Measurements from ENCODE around the gene PTPRN2.
"Not testable (repeated sequence)": the region's sequence is repeated elsewhere in the genome, so short reads cannot be mapped to it uniquely, and the experiment has no call there.

PTPRN2 gene

DNA sequence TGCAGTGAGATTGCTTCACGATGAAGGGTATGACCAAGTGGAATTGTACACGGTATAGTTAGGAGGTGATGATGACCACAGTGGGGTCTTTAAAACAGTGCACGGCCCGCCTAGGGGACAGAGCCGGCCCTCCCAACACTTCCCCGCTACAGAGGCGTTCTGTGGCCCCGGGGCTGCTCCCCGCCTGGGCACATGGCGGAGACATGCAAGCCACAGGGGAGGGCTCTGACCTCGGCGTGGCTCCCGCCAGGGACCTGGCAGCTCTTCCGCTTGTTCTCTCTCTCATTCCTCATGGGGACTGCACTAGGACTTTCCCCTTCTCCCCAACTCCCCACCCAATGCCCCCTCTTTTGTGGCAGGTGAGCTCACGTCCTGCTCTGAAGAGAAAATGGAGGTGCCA lies 857.0 kb downstream of the PTPRN2 start:
- FAIRE-seq: no peak

DNA sequence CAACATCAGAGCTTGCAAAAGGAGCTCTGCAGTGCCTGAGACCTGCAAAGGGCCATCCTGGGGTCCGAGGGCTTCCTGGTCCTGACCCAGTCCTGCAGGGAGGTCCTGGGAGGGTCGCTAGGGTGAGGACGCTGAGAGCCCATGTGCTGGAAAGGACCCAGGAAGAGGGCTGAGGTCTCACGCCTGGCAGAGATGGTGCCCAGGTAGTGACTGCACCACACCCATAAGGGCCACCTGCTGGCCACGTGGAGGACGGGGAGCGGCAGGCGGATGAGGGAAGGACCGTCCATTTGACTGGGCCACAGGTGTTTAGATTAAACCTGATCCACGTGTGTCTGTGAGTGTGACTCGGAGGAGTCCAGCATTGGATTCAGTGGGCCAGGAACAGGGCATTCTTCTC lies 858.1 kb downstream of the PTPRN2 start:
- no peak for FAIRE-seq

DNA sequence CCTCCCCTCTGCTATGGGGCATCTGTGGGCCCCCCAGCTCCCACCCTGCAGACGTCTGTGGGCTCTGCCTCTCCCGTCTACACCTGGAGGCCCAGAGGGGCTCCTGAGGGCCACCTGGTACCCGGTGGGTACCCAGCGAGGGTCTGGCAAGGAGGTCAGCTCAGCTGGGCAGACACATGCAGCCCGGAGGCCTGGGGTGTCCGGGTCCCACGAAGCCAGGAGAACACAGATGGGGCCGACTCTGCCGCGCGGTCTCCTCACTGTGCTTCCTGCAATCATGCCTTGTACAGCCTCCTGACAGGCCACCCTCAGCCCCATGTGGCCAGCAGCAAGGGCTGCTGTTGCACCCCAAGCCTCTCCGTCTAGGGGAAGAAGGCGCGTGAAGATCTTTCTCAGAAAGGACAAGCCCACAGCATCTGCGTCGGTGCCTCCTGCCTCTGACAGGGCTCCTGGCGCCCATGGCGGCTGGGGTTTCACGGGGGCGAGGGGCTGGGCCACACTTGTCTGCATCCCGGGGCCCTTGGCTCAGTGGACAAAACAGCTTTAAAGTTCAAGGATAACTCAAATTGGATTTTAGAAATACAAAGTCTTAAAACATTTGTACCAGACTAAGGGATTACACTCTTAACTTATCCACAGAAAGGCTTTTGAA lies 859.5 kb downstream of the PTPRN2 start:
- no peak for FAIRE-seq

DNA sequence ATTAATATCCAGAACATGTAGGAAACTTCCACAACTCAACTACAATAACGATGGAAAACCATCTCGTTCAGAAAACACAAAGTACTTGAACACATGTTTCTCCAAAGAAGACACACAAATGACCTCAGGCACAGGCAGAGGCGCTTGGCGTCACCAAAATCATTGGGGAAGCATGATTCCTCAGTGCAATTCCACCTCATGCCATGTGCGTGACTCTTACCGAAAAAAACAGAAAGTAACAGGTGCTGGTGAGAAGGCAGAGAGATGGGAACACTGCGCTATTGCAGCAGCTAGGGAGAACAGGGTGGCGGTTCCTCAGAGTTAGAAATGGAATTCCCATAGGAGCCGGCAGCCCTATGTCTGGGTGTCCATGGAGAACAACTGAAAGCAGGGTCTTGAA lies 860.9 kb downstream of the PTPRN2 start:
- FAIRE-seq: no peak

DNA sequence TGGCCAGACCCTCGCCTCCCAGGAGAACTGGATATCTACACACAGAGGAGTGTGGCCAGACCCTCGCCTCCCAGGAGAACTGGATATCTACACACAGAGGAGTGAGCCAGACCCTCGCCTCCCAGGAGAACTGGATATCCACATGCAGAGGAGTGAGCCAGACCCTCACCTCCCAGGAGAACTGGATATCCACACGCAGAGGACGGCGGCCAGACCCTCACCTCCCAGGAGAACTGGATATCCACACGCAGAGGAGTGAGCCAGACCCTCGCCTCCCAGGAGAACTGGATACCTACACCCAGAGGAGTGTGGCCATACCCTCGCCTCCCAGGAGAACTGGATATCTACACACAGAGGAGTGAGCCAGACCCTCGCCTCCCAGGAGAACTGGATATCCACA lies 862.3 kb downstream of the PTPRN2 start:
- not testable (repeated sequence) for FAIRE-seq

DNA sequence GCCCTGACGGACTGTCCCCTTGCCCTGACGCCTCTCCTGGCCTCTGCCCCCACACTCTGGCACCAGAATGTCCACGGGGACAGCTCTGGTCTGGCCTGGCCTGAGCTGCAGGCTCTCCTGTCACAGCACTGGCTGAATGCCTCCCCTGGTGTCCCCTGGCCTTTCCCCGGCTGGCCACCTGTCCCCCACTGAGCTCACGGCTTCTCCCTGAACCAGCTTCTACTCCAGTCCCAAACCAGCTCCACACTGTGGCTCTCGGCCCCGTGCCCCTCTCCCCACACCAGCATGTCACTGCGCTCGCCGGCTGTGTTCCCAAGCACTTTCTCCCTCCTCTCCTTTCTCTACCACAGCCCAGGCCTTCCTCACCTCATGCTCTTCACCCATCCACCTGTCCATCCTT lies 864.4 kb downstream of the PTPRN2 start:
- FAIRE-seq: no peak

DNA sequence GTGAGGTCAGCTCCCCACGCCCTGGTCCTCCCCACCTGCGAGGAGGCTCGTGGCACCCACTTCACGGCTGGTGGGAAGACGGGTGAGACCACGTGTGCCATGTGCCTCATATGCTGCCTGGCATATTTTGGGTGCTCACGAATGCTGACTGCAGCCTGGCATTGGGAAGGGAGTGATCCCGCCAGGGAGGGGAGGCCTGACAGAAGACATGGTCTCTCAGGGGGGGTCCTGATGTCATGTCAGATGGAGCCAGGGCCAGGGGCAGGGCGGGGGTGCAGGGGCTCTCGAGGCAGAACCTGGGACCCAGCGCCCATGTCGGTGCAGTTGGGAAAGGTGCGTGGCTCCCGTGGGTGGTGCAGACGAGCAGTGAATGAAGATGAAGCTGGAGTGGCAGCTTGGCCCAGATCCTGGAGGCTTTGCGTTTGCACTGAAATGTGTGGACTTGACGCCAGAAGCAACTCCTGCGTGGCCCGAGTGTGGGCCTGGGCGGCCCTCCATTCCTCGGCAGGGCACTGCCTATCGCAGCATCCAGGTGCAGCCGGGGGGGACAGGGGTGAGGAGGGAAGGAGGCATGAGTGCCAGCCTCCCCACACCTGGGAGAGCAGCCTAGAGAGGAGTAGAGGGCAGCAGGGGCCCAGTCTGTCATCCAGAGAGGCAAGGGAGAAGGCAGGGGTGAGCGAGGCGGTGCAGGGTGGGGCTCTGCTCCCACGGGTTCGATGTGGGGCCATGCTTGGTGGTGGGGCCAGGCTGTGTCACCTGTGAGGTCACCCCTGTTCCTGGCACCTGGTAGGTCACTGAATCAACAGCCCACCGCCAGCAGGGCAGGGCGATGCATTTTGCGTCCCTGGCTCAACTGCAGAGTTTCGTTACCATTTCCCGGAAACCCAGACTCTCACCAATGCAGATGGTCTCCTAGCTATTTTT lies 865.2 kb downstream of the PTPRN2 start:
- FAIRE-seq: no peak

DNA sequence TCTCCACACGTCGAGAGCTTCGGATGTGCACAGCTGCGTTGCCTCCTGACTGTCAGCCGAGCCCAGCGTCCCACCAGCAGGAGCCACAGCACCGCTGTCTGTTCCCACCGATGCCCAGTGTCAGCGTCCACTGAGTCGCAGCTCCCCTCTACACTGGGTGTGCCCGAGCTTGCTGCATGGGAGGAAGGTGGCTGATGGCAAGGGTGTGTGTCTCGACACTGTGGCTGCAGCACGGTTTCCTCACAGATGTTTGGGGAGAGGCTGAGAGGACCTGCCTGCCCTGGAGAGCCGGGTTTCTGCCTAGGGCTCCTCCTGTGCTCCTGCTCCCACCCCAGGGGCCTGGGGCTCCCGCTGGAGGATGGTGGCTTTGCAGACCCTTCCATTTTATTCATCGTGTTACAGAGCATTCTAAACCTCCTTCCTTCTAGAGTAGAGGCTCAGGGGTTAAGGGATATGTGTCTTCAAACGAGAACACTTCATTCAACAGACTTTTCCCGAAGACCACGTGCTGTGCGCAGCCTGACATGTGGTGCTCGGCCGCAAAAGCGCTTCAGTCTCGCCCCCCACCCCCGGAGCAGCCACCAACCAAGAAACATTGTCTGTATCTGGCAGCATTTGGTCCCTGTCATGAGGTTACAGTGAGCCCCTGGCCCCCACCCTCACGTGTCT lies 866.0 kb downstream of the PTPRN2 start:
- FAIRE-seq: no peak

DNA sequence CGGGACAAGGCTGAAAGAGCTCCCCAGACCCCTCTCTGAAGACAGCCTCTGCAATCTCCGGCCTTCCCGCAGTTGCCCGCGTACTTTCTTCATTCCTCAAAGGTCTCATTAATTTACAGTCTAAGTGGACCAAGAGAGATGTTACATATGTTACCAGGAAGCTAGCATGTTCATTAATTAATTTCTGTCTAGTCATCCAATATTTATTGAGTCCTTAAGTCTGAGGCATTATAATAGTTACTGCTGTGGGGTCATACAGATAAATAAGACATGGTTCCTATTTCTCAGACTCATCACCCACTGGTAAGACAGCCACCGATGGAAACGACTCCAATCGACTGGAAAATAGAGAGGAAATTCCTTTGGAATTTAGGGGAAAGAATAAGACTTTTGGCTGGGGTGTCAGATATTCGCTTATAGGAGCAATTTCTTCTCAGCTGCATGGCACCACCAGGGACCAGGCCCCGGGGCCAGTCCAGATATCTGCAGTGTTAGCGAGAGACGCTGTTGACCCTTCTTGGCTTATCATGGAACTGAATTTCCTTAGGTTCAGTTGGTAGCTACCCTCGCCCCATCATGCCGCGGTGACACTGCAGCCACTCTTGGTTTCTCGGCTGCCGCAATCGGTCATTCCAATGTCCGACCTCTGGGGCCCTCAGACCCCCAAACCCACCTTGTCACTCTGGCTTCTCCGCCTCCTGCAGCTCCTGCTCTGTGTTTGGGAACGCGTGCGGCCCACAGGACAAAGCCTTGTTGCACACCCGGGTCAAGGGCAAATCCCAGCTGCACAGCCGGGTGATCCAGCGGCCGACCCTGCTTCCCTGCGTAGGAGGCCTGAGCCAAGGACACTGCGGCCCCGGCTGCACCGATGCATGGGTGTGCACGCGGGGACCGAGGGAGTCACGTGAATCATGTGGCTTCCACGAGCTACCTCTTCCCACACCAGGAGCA lies 867.6 kb downstream of the PTPRN2 start:
- FAIRE-seq: no peak

DNA sequence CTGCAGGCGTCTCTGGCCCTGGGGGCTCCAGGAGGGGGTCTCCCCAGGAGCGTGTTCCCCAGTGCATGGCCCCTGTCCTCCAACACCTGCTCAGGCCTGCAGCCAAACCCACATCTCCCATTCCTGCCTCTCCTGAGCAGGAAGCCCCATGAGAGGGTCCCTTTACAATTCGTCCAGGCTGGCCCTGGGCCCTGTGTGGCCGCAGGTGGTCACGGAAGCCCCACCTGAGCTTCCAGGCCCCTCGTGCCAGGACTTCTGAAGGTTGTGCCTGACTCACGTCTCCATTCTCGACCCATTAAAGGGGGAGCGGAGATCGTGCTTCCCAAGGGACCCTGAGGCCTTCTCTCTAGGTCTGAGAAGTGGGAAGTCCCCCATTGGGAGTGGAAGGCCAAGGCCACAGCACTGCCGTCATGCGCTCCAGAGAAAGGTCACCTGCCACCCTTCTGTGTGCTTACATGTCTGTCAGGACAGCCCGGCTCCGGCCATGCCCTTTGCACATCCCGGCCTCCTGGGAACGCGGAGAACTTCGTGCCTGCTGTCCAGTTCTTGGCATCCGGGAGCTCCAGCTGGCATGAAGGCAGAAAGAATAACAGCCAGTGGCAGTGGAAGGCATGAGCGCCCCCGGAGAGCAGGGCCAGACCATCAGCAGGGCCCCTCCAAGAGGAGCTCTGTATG lies 868.5 kb downstream of the PTPRN2 start:
- no peak for FAIRE-seq

DNA sequence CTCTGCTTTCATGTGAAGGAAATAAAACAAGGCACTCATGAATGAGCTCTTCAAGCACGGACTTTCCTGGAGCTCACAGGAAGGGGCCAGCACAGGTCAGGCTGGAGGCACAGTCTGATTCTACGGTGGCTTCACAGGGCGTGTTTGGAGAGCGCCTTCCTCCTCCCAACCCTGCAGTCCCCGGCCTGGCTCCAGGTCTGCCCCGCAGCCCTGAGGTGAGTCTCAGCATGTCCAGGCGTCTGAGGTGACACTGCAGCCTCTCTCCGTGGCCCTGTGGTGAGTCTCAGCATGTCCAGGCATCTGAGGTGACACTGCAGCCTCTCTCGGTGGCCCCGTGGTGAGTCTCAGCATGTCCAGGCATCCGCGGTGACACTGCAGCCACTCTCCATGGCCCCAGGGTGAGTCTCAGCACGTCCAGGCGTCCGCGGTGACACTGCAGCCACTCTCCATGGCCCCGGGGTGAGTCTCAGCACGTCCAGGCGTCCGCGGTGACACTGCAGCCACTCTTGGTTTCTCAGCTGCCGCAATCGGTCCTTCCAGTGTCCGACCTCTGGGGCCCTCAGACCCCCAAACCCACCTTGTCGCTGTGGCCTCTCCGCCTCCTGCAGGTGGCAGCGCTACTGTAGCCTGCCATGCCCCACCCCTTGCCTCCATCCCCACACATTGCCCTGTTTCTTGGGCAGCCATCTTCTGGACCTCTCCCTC lies 869.2 kb downstream of the PTPRN2 start:
- no peak for FAIRE-seq

DNA sequence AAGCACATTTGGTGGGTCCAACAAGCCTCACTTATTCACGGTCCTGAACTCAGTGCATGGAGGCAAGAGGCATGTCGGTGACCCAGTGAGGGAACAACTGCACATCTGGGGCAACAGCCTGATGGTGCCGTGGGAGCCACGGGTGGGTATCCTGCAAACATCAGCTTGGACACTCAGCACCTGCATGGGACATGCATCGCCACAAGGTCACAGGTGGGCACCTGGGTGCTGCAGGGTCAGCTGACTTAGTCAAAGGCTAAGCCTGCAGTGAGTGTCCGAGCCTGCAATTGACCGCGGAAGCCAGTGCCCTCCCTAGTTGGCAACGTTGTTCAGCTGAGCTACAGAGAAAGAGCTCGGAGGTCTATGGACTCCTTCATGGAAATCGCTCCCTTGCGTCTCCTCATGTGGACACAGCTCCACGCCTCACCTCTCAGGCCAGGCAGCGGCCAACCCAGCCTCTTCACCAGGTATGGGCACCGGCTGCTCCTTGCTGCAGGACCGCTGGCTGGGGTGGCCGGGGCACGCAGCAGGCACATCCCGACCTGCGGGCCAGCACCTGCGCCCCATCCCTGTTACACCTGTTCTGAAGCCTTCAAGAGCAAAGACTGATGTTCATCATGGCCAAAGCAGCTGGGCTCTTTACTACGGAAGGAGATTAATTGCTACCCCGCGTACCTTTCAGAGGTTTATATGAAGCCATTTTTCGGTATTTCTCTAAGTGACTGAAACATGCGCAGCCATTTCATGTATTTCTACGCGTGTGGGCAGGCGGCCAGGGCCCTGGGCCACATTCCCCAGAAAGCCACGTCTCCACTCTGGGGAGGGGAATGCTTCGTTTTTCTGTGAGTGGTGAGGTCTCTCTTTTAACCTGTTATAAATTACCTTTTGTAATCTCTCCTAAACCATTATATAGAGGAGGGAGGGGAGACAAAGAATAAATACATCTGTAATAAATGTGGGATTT lies 870.1 kb downstream of the PTPRN2 start:
- no peak for FAIRE-seq

DNA sequence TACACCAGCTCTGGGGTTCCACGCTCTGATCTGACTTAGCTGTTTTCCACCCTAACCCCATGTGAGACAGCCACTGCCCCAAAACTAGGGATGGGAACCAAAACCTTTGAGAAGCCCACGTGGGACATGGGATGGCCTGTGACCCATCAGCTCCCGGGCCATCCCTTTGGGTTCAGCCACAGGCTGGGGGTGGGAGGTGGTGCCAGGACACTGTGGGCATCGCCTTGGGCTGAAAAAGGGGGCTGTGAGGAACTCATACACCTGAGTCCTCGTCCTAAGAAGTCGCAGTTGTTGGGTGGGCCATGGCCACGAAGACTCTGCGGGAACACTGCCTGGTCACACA lies 871.7 kb downstream of the PTPRN2 start:
- FAIRE-seq: no peak

DNA sequence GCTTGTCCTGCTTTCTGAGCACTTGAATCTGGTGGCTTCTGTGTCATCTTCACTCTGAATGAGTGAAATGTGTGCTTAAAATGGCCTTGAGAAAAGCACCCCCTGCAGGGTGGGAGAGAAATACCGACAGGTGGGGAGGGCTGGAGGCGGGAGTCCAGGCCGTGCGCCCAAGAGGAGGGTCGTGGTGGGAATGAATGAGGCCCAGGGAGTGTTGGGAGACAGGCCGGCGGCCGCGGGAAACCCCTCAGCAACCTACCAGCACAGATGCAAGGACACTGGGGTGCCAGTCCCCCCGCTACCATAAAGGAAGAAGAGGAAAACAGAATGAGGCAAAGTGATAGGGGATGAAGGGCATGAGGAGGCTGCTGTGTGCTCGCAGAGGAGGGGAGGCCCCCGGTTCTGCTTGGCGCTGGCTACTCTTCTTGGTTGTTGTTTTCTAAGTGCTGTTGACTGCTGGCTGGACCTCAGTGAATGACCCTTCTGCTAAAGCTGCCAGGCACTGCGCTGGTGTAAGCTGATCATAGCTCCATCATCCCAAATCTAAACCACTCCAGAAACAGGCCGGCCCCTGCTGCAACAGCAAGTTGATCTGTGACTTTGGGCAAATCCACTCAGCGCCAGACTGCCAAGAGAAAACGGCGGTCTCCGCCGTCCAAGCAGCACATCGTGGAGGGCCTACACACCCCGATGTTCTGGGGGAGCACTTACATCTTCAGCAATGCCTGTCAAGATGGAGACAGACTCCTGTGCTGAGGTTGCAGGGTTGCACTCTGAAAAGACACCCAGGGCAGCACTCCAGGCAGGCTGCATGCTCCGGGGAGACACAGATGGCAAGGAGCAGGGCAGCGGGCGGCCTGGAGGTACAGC lies 872.3 kb downstream of the PTPRN2 start:
- FAIRE-seq: no peak

DNA sequence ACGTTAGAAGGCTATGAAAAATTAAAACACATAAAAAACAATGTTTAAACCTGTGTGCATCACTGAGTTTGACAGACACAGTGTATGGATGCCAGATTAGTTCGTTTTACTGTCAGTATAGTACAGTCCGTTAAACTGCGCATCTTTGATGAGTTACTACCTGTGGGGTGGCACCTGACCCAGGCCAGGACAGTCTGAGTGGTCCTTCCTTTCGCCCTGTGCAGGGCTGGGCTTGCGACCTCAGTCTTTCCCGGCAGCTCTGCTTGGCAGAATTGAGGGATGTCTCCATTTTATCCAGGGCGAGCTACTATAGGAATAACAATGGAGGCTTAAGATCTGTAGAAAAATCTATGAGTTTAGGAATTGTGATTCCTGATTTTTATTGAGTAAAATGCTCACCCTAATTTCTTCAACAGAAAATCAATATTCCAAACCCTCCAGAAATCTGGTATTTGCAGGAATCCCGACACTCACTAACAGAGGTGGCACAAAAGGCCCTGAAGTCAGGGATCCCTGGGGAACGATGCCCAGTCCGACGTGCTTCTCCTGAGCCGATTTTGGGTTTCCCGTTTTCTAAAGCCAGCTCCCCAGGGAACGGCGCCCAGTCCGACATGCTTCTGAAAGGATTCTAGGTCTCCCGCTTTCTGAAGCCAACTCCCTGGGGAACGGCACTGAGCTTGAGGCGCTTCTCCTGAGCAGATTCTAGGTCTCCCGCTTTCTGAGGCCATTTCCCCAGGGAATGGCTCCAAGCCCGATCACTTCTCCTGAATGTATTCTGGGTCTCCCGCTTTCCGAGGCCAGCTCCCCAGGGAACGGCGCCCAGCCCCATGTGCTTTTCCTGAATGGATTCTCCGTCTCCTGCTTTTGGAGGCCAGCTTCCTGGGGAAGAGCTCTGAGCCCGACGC lies 873.2 kb downstream of the PTPRN2 start:
- FAIRE-seq: no peak

DNA sequence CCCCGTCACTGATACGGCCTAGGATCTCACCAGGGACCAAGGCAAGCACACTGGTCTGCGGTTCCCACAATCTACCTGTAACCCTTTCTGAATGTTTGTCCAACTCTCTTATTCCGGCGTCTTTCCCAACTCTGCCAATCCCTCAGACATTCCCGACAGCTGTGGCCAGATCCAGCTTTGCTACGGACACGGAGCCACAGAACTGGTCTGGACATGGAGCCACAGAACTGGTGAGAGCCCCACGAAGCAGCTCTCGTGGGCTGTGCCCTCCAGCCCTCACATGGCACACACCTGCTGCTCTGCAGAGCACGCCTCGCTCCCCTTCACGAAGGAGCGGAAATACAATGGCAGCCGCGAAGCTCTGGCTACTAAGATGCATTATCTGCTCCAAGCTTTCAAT lies 874.0 kb downstream of the PTPRN2 start:
- FAIRE-seq: no peak

DNA sequence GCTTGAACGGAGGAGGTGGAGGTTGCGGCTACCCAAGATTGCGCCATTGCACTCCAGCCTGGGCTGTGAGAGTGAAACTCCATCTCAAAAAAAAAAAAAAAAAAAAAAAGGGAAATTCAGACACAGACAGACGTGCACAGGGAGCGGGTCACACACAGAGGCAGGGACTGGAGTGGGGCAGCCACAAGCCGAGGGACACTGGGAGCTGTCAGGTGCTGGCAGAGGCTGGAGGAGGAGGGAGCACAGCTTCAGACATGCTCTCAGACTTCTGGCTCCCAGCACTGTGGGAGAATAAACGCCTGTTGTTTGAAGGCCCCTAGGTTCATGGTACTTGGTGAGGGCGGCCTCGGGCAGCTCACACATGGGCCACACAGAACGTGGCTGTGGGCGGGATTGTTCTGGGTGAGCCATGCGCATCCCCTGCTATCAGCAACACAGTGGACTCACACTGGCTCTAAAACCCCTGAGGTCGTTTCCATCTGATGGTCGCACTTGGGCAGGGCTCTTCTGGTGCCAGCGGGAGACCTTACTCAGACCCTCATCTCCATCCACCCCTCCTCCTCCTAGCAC lies 874.9 kb downstream of the PTPRN2 start:
- no peak for FAIRE-seq
